SK-N-SH (cell line): ENCODE results near the gene OPN3. TPM values are rescaled to one million over a fixed set of nuclear protein-coding genes. Genes with fewer than 3 reads are reported as not detected.

Experiments used
- CTCF ChIA-PET: fragments of 300-600, 350-600 bp; formaldehyde crosslinking; extraction: SDS; loops from one replicate; lab custom pipeline; 2021; lab: Yijun Ruan, JAX
- POLR2A ChIA-PET: fragments of 350-600 bp; sonication (Branson Sonifier 250); formaldehyde crosslinking; extraction: SDS; loops from one replicate; lab custom pipeline; 2020; ENCODE audit warnings: antibody characterized with exemption, inconsistent platforms; lab: Yijun Ruan, JAX
- DNase-seq: peaks from one replicate; pipeline ENCODE4 v3.0.0; 2012
- H2AFZ ChIP-seq: fragments of 200-600 bp; sonication (generic); 2 replicates; pipeline ENCODE4 v1.8.1; 2016; ENCODE audit warnings: antibody characterized with exemption, mild to moderate bottlenecking, low read depth
- H3F3A ChIP-seq: fragments of 200-600 bp; sonication (generic); replicated peaks from 2 replicates; pipeline ENCODE3; 2016; ENCODE audit warnings: antibody characterized with exemption, mild to moderate bottlenecking; ENCODE audit not compliant: insufficient read depth
- H3K27ac ChIP-seq, 2 experiments: fragments of 200-500 bp in 1 of 2; fragments of 200-600 bp in 1 of 2; sonication (Bioruptor generic) in 1 of 2; sonication (generic), shearing (Covaris generic) in 1 of 2; 2 replicates each; pipeline versions ENCODE4 v1.5.1 to v1.6.1; 2014 to 2016; ENCODE audit warnings: low read depth in 2 of 2, inconsistent platforms in 1 of 2, low read length in 1 of 2, mild to moderate bottlenecking in 1 of 2, mixed read lengths in 1 of 2
- H3K27me3 ChIP-seq: fragments of 200-600 bp; sonication (generic), shearing (Covaris generic); 2 replicates; pipeline ENCODE4 v1.6.1; 2016; ENCODE audit warnings: mixed run types; ENCODE audit not compliant: insufficient read depth
- H3K36me3 ChIP-seq, 2 experiments: fragments of 200-500 bp in 1 of 2; fragments of 200-600 bp in 1 of 2; sonication (Bioruptor generic) in 1 of 2; sonication (generic) in 1 of 2; replicated peaks in 1 of 2; 2 replicates each; pipeline versions ENCODE3 to v1.5.1; 2014 to 2016; ENCODE audit warnings: low read length in 1 of 2, mild to moderate bottlenecking in 1 of 2; ENCODE audit not compliant: insufficient read depth in 2 of 2, control insufficient read depth in 1 of 2
- H3K4me1 ChIP-seq, 2 experiments: fragments of 200-500 bp in 1 of 2; fragments of 200-600 bp in 1 of 2; sonication (Bioruptor generic) in 1 of 2; sonication (generic), shearing (Covaris generic) in 1 of 2; 2 replicates each; pipeline versions ENCODE4 v1.5.1 to v1.6.1; 2014 to 2016; ENCODE audit warnings: low read depth in 1 of 2, low read length in 1 of 2, mixed run types in 1 of 2; ENCODE audit not compliant: insufficient read depth in 2 of 2, control insufficient read depth in 1 of 2
- H3K4me2 ChIP-seq: fragments of 200-600 bp; sonication (generic), shearing (Covaris generic); 2 replicates; pipeline ENCODE4 v1.6.1; 2017; ENCODE audit warnings: mixed run types
- H3K4me3 ChIP-seq, 2 experiments: fragments of 200-500 bp in 1 of 2; fragments of 200-600 bp in 1 of 2; sonication (Bioruptor generic) in 1 of 2; sonication (generic), shearing (Covaris generic) in 1 of 2; 2 replicates each; pipeline versions ENCODE4 v1.5.1 to v1.8.1; 2014 to 2016; ENCODE audit warnings: low read depth in 2 of 2, inconsistent platforms in 1 of 2, low read length in 1 of 2, mild to moderate bottlenecking in 1 of 2, mixed read lengths in 1 of 2, moderate library complexity in 1 of 2
- H3K79me2 ChIP-seq: fragments of 200-600 bp; sonication (generic); 2 replicates; pipeline ENCODE4 v1.8.1; 2017; ENCODE audit warnings: mild to moderate bottlenecking; ENCODE audit not compliant: insufficient read depth
- H3K9ac ChIP-seq: fragments of 200-600 bp; sonication (generic); 2 replicates; pipeline ENCODE4 v1.6.1; 2017; ENCODE audit warnings: mixed run types
- H3K9me2 ChIP-seq: fragments of 200-600 bp; sonication (generic); 2 replicates; pipeline ENCODE4 v1.6.1; 2017; ENCODE audit warnings: mixed run types
- H3K9me3 ChIP-seq: fragments of 200-600 bp; sonication (generic); 2 replicates; pipeline ENCODE4 v1.6.1; 2017; ENCODE audit warnings: mixed run types, mild to moderate bottlenecking, moderate library complexity
- H4K20me1 ChIP-seq: fragments of 200-600 bp; sonication (generic); 2 replicates; pipeline ENCODE4 v1.6.1; 2017; ENCODE audit warnings: mild to moderate bottlenecking, mixed run types; ENCODE audit not compliant: insufficient read depth
- CHD2 ChIP-seq: fragments of 150-350 bp; IDR thresholded peaks from 2 replicates; pipeline ENCODE4 v1.6.1; 2018; ENCODE audit warnings: low read length; ENCODE audit not compliant: partially characterized antibody
- CTCF ChIP-seq: fragments of 200-600 bp; sonication (generic); IDR thresholded peaks from 2 replicates; pipeline ENCODE4 v1.6.1; 2017; ENCODE audit warnings: antibody characterized with exemption, mild to moderate bottlenecking, moderate library complexity
- EZH2phosphoT487 ChIP-seq: fragments of 200-600 bp; sonication (generic); IDR thresholded peaks from 2 replicates; pipeline ENCODE4 v1.6.1; 2017; ENCODE audit warnings: low read depth, mixed run types, mild to moderate bottlenecking, antibody characterized with exemption, moderate library complexity, borderline replicate concordance
- GABPA ChIP-seq: IDR thresholded peaks from 2 replicates; pipeline ENCODE4 v1.4.0; 2012; ENCODE audit warnings: low read depth, mild to moderate bottlenecking
- GATA2 ChIP-seq: sonication (generic); formaldehyde crosslinking; IDR thresholded peaks from 2 replicates; pipeline ENCODE4 v1.5.0; 2020; ENCODE audit warnings: mild to moderate bottlenecking, missing genetic modification reagents
- JUND ChIP-seq: IDR thresholded peaks from 2 replicates; pipeline ENCODE4 v1.4.0; 2012
- MAX ChIP-seq: IDR thresholded peaks from 2 replicates; pipeline ENCODE4 v1.4.0; 2012; ENCODE audit warnings: low read depth
- PBX3 ChIP-seq: IDR thresholded peaks from 2 replicates; pipeline ENCODE4; 2012
- POLR2AphosphoS5 ChIP-seq: IDR thresholded peaks from 2 replicates; pipeline ENCODE4 v1.6.1; 2012; ENCODE audit warnings: low read depth, low read length
- RCOR1 ChIP-seq: fragments of 150-350 bp; IDR thresholded peaks from 2 replicates; pipeline ENCODE4 v1.6.1; 2017; ENCODE audit warnings: antibody characterized with exemption, low read length
- REST ChIP-seq: IDR thresholded peaks from 2 replicates; pipeline ENCODE4 v1.6.1; 2012; ENCODE audit warnings: mild to moderate bottlenecking, low read depth, low read length, moderate library complexity
- TAF1 ChIP-seq: IDR thresholded peaks from 2 replicates; pipeline ENCODE4 v1.6.1; 2012; ENCODE audit warnings: low read depth, mild to moderate bottlenecking, low read length, moderate library complexity, borderline replicate concordance
- TCF12 ChIP-seq: IDR thresholded peaks from 2 replicates; pipeline ENCODE4 v1.4.0; 2012
- YY1 ChIP-seq: IDR thresholded peaks from 2 replicates; pipeline ENCODE4 v1.4.0; 2012; ENCODE audit warnings: low read depth, mild to moderate bottlenecking
- WGBS: methylation state at CpG from one replicate; pipeline ENCODE4 v1.1.6; 2017; ENCODE audit warnings: low lambda C conversion rate; 5-methylcytosine and 5-hydroxymethylcytosine counted together
- polyA plus RNA-seq, 3 experiments: library from polyadenylated mRNA; depleted of rRNA; stranded (reverse); fragments of >200 nt; gene quantifications; 2 replicates each; pipeline ENCODE4 v1.2.3, GENCODE V29; 2012

Gene OPN3
- polyA plus RNA-seq, 1 of the 3 experiments (the other 2 are of a cell fraction), result 7.8 TPM

GRCh38 chr1:241652012-241652411, 11.8 kb upstream of the OPN3 start, which contains the start of gene WDR64:
Gene WDR64 (plus strand): TSS chr1:241652281. CDS start chr1:241652485, 204 bp downstream.
- Histone ChIP-seq H3K4me3 (no peak within 1 kb of the TSS), H3K79me2 (no peaks in the 10 kb centered on the region), H3K27ac (no peak within 1 kb of the TSS), H3K9me2 (no peaks in the 10 kb centered on the region), H4K20me1 (no peaks in the 10 kb centered on the region), H3K4me1 (no peaks in the 10 kb centered on the region), H2AFZ (no peak within 1 kb of the TSS), H3K9me3 (no peaks in the 10 kb centered on the region), H3K9ac (no peak within 1 kb of the TSS), H3K36me3 (no peaks in the 10 kb centered on the region), H3F3A (no peaks in the 10 kb centered on the region), H3K4me2 (no peak within 1 kb of the TSS), H3K27me3 (no peaks in the 10 kb centered on the region)
- no peak for TF ChIP-seq POLR2AphosphoS5
- TF ChIP-seq TAF1, result no peak
- no peak for TF ChIP-seq EZH2phosphoT487
- TF ChIP-seq REST, result no peak
- TF ChIP-seq PBX3, result no peak
- TF ChIP-seq CHD2, result no peak
- no peak for TF ChIP-seq RCOR1
- ChIA-PET CTCF (no interaction called here), POLR2A (no interaction called here)
- no peak for DNase-seq
- WGBS, result 74% methylated on average over 4 of the region's 4 CpGs

- H3K27ac ChIP-seq, result no peak overlapping the region
- no peaks in the 10 kb centered on the region for H4K20me1 ChIP-seq
- POLR2A ChIA-PET, result no interaction called here
- no peaks in the 10 kb centered on the region for H3K4me1 ChIP-seq
- no peaks in the 10 kb centered on the region for H3K9me2 ChIP-seq
- 36% methylated on average over 1 of the region's 1 CpG for WGBS
- H3K79me2 ChIP-seq, result no peaks in the 10 kb centered on the region
- no peak overlapping the region for H3K9ac ChIP-seq
- H2AFZ ChIP-seq, result no peak overlapping the region
- H3K36me3 ChIP-seq, result no peaks in the 10 kb centered on the region
- no peaks in the 10 kb centered on the region for H3K9me3 ChIP-seq
- H3K27me3 ChIP-seq, result no peaks in the 10 kb centered on the region
- no peak for TF ChIP-seq TAF1
- TF ChIP-seq CTCF, result no peak
- TF ChIP-seq YY1, result no peak
- no peak for TF ChIP-seq GABPA
- no peak for TF ChIP-seq MAX
- no peak for TF ChIP-seq GATA2
- no peak for TF ChIP-seq TCF12
- no peak for TF ChIP-seq JUND
- TF ChIP-seq, all 33 proteins: peak for 0
- CTCF ChIA-PET, result interaction anchor here (1.5 kb wide), 1 partner anchor 37 kb away, joined by 4 read pairs; no protein-coding TSS in a partner anchor
- H3F3A ChIP-seq, result no peaks in the 10 kb centered on the region
- no peak overlapping the region for H3K4me3 ChIP-seq
- no peak overlapping the region for H3K4me2 ChIP-seq
- DNase-seq, result no peak
These were observed 8.0 kb upstream of the OPN3 start for GRCh38 chr1:241648159-241648558.
